ENCODE measurements around the gene NFATC3.

Gene NFATC3

DNA sequence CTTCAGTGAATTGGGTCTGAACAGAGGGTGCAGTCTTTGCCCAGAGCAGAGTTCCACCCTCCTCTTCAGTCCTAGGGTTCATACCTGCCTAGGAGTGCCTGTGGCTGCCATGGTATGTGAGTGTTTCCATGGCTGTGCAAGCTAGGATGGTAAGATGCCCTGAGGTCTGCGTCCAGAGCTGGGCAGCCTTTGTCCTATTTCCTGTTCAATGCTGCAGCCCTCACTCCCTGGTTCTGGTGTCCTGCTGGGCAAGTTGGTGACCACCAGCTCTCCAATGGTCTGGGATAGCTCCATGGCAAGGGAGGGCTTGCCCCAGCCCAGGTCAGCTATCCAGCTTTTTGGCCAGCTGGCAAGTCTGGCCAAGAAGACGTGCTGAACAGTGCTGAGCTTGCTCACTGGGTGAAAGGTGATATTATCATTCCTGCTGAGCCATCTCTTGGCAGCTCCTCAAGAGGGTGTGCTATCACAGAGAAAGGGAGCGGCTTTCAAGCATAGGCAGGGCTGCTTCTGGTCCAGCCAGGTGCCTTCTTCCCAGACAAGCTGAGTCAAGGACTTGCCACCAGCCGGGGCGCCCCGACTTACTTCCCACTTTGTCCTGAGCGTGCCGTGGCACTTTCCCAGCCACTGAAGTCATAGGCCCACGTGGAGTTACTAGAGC, 13.0 kb upstream of the NFATC3 start:
- no peak for DNase-seq (ENCODE audit: low spot score)

GRCh38 chr16:68073902-68074760, 11.0 kb upstream of the NFATC3 start:
- DNase-seq (ENCODE audit: low spot score): no peak

DNA sequence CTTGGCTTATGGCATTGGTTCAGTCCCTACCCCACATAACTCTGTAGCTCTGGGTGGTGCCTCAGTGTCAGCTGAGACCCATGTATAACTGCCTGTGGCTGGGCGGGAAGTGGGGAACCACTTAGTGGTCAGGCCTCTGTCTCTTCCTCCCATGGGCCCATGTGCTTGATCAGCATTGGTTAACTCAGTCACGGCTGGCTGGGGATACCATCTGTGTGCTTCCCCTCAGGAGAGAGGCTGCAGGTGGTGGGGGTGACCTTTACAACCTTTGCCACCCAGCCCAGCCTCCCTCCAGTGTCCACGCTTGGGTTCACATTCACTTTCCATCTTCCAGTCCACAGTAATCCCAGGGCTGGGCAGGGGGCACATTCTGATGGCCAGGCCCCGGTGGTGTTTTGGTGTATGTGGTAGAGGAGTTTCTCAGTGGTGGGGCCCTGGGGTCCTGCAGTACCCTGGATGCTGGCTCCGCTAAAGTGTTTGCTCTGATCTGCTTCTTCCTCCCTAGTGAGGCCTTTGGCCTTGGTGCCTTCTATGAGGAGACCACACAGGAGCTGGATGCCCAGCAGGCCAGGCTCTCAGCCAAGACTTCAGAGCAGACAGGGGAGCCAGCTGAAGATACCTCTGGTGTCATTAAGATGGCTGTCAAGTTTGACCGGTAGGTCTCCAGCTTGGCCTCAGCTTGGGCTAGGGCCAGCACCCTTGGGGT, 10.2 kb upstream of the NFATC3 start:
- peak; percentile 73 for DNase-seq (ENCODE audit: low spot score)

GRCh38 chr16:68075980-68076379, 9.2 kb upstream of the NFATC3 start:
- DNase-seq (ENCODE audit: low spot score): no peak

- DNase-seq (ENCODE audit: low spot score): no peak
Observed at GRCh38 chr16:68076560-68076959, 8.6 kb upstream of the NFATC3 start.

DNA sequence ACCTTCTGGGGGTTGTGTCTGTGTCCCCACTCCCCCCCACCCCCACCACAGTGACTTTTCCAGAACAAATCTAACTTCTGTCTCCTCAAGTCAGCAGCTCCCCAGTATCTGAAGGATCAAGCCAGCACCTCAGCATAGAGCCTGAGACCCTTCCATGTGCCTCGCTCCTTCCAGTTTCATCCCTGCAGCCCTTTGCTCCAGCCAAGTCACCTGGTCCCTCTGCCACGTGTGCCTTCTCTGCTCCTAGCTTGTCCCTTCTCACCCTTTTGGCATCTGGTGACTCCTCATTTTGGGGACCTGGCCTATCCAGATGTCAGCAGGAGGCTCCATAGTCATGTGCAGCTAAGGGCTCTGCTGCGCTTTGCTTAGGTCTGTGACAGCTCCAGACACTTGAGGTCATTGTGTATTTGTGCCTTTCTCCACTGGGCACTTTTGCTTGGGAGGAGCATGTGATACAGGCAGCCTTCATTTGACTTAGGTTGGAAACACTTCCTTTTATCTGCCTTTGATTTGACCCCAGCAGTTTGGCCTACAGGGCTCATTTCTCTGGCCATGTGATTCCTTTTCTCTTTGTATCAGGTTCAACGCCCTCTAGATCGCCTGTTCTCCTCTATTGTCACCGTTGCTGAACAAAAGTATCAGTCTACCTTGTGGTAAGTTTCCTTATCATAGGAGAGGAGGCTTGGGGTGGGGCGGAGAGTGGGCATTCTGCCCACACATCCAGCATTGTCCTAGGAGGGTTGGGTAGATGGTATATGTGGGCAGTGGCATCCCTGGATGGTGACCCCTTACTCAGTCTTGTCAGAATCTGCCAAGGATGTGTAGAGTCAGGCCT, 7.1 kb upstream of the NFATC3 start:
- DNase-seq (ENCODE audit: low spot score): no peak

DNA sequence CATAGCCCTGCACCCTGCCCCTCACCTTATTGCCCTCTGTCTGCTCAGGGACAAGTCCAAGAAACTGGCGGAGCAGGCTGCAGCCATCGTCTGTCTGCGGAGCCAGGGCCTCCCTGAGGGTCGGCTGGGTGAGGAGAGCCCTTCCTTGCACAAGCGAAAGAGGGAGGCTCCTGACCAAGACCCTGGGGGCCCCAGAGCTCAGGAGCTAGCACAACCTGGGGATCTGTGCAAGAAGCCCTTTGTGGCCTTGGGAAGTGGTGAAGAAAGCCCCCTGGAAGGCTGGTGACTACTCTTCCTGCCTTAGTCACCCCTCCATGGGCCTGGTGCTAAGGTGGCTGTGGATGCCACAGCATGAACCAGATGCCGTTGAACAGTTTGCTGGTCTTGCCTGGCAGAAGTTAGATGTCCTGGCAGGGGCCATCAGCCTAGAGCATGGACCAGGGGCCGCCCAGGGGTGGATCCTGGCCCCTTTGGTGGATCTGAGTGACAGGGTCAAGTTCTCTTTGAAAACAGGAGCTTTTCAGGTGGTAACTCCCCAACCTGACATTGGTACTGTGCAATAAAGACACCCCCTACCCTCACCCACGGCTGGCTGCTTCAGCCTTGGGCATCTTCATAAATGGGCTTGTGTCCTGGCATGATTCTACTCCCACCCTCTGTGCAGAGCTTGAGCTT, 6.3 kb upstream of the NFATC3 start:
- DNase-seq (ENCODE audit: low spot score): no peak

DNA sequence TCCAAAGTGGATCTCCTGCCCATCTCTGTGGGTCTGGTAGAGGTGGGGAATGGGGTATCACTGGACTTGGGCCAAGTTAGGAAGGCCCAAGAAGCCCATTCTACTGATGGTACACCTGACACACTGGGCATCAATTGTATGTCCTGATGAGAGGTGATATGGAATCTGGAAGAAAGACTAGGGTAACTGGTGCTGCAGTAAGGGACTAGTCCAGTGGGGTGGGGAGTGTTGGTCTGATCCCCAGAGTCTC, 5.9 kb upstream of the NFATC3 start:
- DNase-seq (ENCODE audit: low spot score): no peak

DNA sequence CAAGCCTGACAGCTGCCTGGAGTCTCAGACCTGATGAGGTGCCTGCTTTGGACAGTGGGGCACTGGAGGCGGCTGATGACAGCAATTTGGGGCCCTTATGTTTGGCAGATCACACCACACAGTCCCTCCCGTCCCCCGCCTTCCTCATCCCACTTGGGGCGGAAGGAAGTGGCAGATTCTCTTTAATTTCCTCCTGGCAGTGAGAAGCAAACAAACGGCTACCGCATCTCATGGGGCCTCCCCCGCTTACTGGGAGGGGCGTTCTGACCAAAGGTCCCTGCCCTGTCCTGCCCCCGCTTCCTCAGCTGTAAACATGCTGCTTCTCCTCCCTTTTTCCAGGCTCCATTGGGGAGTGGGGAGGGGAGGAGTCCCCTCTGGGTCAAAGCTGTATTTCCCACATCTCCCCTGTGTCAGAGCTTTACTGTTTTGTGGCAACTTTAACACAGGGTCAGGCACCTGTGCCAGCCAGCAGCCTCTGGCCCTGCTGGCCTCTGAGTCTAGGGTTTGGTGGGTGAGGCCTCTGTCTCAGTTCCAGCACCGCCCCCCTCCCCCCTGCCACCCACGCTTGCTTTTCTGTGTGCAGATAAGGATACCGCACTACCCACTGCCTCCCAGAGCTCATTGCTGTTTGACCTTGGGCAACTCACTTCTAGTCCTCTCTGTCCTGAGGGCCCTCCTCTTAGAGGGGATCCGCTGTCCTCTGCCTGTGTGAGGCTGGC, 5.4 kb upstream of the NFATC3 start:
- DNase-seq (ENCODE audit: low spot score): peak; percentile 75

GRCh38 chr16:68081861-68082628, 3.1 kb upstream of the NFATC3 start:
- DNase-seq (ENCODE audit: low spot score): no peak

DNA sequence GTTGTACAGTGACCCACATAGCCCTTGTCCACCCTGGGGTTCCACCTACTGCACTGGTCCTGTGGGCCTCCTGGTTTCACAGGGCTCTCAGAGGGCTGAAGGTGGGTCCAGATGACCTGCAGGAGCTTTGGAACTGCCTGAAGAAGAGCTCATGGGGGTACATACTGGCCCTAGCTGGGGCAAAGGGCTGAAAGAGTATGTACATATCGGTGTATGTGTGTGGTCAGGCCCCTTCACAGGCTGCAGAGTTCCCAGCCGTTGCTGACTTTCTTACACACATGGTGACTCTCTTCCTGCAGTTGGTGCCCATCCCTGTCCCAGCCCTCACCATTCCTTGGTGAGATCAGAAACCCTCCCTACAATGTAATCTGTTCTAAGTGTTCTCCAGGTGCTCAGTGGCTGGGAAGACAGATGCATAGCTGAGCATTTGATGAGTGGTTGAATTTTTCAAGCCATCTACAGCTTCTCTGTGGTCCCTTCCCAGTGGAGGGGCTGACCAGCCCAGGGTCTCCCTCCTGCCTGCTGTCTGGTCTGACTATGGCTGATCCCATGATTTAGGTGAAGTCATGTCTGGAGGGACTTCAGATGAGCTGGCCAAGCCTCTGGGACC, 2.4 kb upstream of the NFATC3 start:
- no peak for DNase-seq (ENCODE audit: low spot score)

DNA sequence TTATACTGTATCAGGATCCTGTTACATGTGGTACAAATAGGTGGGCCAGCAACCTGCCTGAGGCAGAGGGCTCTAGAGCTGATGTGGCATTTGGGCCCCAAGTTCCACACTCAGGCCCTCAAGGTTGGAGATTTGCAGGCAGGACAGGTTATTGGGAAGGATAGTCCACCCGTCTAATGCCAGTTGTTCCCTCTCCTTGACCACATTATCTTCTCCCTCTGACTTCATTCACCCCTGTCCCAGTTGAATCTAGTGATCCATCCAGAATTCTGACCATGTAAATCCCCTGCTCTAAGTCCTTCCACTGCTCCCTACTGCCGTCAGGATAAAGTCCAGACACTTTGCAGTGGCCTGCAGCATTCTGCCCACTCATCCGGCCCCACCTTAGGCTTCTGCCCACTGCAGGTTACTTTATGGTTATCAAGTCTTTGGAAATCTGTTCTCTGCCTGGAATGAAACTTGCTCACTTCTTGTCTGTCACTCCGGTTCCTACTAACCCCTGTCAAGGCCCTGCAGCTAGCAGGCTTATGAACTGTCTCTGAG, 1.9 kb upstream of the NFATC3 start:
- no peak for DNase-seq (ENCODE audit: low spot score)

- no peak for DNase-seq (ENCODE audit: low spot score)
Observed at GRCh38 chr16:68083861-68084503, 1.2 kb upstream of the NFATC3 start.

- DNase-seq (ENCODE audit: low spot score): peak; percentile 83
Observed at GRCh38 chr16:68084504-68085258, 489 bp upstream of the NFATC3 start.

- no peak for DNase-seq (ENCODE audit: low spot score)
Observed at GRCh38 chr16:68086336-68086841, 1.2 kb downstream of the NFATC3 start.

DNA sequence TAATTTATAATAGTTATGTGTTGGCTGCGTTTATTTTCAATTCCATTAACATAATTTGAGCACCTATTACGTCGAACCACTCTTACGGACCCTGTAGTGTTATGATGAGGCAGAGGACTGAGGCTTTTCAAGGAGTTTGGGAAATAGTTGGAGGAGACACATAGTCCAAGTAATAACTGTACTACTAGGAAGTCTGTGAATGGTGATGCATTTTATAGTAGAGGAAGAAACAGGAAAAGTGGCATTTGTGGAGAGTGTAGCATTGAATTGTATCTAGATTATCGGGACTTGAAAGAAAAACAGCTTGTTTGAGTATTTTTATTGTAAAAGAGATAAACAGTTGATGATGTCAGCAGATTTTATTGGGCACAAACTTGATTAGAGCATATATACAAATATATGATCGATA, 1.7 kb downstream of the NFATC3 start:
- DNase-seq (ENCODE audit: low spot score): no peak

DNA sequence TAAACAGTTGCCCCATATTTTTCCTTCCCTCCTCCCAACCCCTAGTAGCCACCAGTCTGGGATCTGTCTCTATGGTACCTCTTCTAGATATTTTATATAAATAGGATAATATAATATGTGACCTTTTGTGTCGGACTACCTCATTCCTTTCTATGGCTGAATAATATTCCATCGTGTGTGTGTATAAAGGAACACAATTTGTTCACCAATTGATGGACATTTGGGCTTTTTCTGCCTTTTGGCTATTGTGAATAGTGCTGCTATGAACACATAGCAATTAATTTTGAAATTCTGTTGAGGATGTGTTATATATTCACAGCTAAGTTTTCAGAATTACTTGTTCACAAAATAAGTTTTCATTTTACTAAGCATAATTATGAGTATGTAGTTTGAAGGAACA, 2.5 kb downstream of the NFATC3 start:
- DNase-seq (ENCODE audit: low spot score): no peak
